ENCODE data around the gene CAPN11.
"Not testable (repeated sequence)": the region's sequence is repeated elsewhere in the genome, so short reads cannot be mapped to it uniquely, and the experiment has no call there.

Gene CAPN11

DNA sequence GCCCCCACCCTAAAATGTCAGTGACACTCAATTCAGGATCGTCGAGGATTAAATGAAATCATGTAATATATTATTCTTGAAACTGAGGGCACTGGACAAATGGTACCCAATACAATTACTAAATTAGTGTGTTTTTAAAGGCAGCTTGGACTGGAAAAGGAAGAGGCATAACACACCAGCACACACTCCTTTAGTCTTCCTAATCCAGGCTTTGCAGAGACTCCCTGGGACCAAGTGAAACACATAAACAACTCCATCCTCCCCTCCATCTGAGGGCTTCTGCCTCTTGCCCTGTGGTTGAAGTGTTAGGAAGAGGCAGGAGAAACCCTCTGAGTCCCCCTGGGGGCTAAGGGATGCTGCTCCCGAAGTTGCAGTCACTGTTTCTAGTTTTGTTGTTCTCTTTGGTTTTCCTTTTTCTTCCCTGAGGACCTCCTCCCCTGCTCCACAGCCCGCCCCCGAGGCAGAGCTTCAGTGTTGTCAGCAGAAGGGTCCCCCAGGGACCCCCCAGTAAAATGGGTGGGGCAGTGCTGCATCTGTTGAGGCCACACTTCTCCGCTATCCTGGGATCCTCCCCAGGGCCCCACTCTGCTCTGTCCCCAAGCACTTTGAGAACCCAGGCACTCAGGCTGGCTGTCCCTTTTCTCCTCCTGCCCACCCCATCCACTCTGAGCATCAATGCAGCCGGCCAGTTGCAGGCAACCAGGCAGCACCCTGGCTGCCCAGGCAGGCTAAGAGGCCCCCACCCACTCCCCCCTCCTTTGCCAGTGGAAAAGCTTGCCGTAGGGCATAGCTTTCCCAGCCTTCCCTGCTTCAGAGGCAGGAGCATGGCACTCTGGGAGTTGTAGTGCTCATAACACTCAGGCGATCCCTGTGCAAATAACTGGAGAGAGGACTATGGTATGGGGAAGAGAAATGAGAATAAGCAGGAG lies 25.4 kb upstream of the CAPN11 start:
- H3K27ac ChIP-seq (ENCODE audit: low read length), result no peak overlapping the region
- peaks cover 0 to 7% of the 10 kb centered on the region in 2 donors for H3K4me1 ChIP-seq (ENCODE audit: control insufficient read depth in 1 of 2, insufficient read depth in 2 of 2, low read length in 2 of 2)
- no peaks in the 10 kb centered on the region for H3K27me3 ChIP-seq (ENCODE audit: low read depth, low read length)
- peak overlapping the region in 1 of 2 donors; percentile 27 for H3K4me3 ChIP-seq (ENCODE audit: low read depth in 1 of 2, low read length in 2 of 2)
- H3K9me3 ChIP-seq (ENCODE audit: control insufficient read depth in 1 of 2, low read length in 2 of 2), result no peaks in the 10 kb centered on the region
- peaks cover 14 to 15% of the 10 kb centered on the region in 2 donors for H3K36me3 ChIP-seq (ENCODE audit: control insufficient read depth in 1 of 2, insufficient read depth in 2 of 2, low read length in 2 of 2)

DNA sequence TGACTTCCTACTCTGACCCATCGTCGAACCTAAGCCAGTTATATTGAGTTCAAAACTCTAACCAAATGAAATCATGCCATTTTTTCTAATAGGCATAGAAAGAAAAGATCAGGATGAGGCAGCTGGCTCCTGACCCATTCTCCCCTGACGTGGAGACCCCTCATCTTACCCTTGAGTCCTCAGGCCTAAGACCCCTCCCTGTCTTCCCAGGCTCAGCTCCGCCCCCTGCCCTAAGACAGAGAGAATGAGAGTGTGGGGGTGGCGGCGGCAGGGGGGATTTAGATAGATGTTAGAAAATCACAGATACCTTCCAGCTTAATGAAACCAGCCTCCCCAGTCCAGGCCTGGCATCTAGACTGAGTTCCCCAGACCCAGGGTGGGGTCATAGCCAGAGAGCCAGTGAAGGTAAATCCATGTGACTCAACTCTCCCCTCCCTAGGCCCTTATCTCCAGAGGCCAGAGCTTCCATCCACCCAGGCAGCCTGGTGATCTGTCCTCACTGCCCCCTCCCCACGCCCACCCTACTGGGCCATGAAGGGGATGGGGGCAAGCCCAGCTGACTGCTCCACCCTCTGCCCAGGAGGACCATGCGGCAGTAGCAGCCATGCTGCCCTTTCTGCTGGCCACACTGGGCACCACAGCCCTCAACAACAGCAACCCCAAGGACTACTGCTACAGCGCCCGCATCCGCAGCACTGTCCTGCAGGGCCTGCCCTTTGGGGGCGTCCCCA lies 24.5 kb upstream of the CAPN11 start:
- no peak overlapping the region for H3K27ac ChIP-seq (ENCODE audit: low read length)
- peaks cover 14 to 15% of the 10 kb centered on the region in 2 donors for H3K36me3 ChIP-seq (ENCODE audit: control insufficient read depth in 1 of 2, insufficient read depth in 2 of 2, low read length in 2 of 2)
- no peaks in the 10 kb centered on the region for H3K27me3 ChIP-seq (ENCODE audit: low read depth, low read length)
- no peaks in the 10 kb centered on the region for H3K4me1 ChIP-seq (ENCODE audit: control insufficient read depth in 1 of 2, insufficient read depth in 2 of 2, low read length in 2 of 2)
- no peaks in the 10 kb centered on the region for H3K9me3 ChIP-seq (ENCODE audit: control insufficient read depth in 1 of 2, low read length in 2 of 2)
- H3K4me3 ChIP-seq (ENCODE audit: low read depth in 1 of 2, low read length in 2 of 2), result no peak overlapping the region

DNA sequence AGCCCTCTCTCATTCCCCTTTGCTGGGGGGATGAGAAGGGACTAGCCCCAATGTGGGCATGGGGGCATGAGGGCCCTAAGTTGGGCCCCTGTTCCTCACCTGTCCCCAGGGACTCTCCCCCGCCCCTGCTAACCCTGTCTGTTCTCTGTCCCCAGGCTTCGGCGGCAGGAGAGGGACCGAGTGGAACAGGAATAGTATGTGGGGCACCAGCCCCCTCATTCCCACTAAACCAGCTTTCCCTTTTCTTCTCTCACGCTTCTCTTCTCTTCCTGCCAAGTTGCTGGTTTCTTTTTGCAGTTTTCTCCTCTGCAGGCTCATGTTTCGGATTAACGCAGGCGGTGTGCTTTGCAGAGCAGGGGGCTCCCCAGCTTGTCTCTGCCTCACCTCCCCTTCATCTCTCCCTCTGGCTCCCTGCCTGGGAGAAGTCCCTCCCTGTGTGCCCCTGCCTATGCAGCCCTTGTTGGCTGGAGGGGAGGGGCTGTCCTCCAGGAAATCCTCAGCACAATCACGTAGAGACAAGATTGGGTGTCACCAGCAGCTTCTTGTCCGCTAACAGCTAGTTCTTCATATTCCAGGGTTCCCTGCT lies 23.4 kb upstream of the CAPN11 start:
- Histone ChIP-seq H3K4me1 (ENCODE audit: control insufficient read depth in 1 of 2, insufficient read depth in 2 of 2, low read length in 2 of 2) (no peaks in the 10 kb centered on the region), H3K9me3 (ENCODE audit: control insufficient read depth in 1 of 2, low read length in 2 of 2) (no peaks in the 10 kb centered on the region), H3K4me3 (ENCODE audit: low read depth in 1 of 2, low read length in 2 of 2) (no peak overlapping the region), H3K27ac (ENCODE audit: low read length) (no peak overlapping the region), H3K27me3 (ENCODE audit: low read depth, low read length) (no peaks in the 10 kb centered on the region), H3K36me3 (ENCODE audit: control insufficient read depth in 1 of 2, insufficient read depth in 2 of 2, low read length in 2 of 2) (peaks cover 22 to 24% of the 10 kb centered on the region in 2 donors)

DNA sequence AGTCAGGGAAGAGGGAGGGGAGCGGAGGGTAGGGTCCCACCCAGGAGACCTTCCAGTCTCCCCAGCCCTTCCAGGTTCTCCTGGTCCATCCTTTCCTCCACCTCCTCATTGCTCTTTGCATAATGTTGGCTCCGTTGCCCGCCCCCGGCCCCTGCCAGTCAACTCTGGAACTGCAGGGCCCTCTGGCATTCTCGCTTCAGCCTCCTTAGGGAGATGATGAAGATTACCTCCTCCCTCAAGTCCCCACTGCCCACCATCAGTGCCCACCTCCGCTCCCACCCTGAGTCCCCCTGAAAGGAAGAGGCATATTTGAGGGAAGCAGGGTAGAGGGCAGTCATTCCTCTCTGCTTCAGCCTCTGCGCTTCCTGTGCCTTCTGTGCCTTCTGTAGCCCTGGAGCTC lies 22.7 kb upstream of the CAPN11 start:
- H3K27me3 ChIP-seq (ENCODE audit: low read depth, low read length), result no peaks in the 10 kb centered on the region
- peaks cover 29 to 30% of the 10 kb centered on the region in 2 donors for H3K36me3 ChIP-seq (ENCODE audit: control insufficient read depth in 1 of 2, insufficient read depth in 2 of 2, low read length in 2 of 2)
- no peak overlapping the region for H3K27ac ChIP-seq (ENCODE audit: low read length)
- no peak overlapping the region for H3K4me3 ChIP-seq (ENCODE audit: low read depth in 1 of 2, low read length in 2 of 2)
- no peaks in the 10 kb centered on the region for H3K4me1 ChIP-seq (ENCODE audit: control insufficient read depth in 1 of 2, insufficient read depth in 2 of 2, low read length in 2 of 2)
- H3K9me3 ChIP-seq (ENCODE audit: control insufficient read depth in 1 of 2, low read length in 2 of 2), result no peaks in the 10 kb centered on the region

DNA sequence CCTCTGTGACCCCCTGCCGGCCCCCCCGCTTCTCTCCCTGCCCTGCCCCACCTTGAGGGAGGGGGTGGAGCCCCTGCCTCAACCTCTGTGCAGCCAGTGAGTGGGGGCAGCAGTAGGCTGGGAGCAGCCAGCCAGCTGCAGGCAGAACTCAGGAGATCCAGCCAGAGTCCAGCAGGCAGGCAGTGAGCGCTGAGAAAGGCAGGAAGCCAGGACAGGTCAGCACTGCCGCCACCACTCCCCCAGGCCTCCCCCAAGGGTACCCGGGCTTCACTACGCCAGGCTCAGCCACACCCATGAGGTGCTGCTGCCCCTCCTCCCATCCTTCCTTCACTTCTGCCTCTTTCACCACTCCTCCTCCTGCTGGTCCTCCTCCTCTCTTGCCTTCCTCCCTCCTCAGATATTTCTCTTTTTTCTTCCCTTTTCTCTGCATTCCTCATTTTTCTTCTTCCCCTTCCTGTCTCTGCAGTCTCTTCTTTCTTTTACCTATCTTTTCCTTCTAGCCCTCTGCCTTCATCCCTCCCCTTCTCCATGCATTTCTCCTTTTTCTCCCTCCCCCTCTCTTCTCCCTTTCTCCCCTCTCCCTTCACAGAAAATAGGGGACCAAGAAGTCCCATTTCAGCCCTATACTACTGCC lies 19.8 kb upstream of the CAPN11 start:
- Histone ChIP-seq H3K4me3 (ENCODE audit: low read depth in 1 of 2, low read length in 2 of 2) (no peak overlapping the region), H3K36me3 (ENCODE audit: control insufficient read depth in 1 of 2, insufficient read depth in 2 of 2, low read length in 2 of 2) (peaks cover 38 to 47% of the 10 kb centered on the region in 2 donors), H3K9me3 (ENCODE audit: control insufficient read depth in 1 of 2, low read length in 2 of 2) (no peaks in the 10 kb centered on the region), H3K4me1 (ENCODE audit: control insufficient read depth in 1 of 2, insufficient read depth in 2 of 2, low read length in 2 of 2) (no peaks in the 10 kb centered on the region), H3K27ac (ENCODE audit: low read length) (no peak overlapping the region), H3K27me3 (ENCODE audit: low read depth, low read length) (no peaks in the 10 kb centered on the region)

DNA sequence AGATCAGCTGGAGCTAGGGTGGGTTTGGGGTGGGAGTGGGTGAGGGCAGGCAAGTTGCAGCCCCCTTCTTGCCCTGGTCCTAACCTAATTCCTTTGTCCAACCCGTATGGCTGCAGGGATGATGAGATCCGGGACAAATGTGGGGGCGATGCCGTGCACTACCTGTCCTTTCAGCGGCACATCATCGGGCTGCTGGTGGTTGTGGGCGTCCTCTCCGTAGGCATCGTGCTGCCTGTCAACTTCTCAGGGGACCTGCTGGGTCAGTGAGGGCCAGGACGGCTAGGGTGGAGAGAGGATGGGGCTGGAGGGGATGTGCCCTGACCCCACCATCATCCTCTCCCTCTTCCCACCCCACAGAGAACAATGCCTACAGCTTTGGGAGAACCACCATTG lies 19.3 kb upstream of the CAPN11 start:
- Histone ChIP-seq H3K27me3 (ENCODE audit: low read depth, low read length) (no peaks in the 10 kb centered on the region), H3K27ac (ENCODE audit: low read length) (no peak overlapping the region), H3K36me3 (ENCODE audit: control insufficient read depth in 1 of 2, insufficient read depth in 2 of 2, low read length in 2 of 2) (peaks cover 38 to 52% of the 10 kb centered on the region in 2 donors), H3K4me3 (ENCODE audit: low read depth in 1 of 2, low read length in 2 of 2) (no peak overlapping the region), H3K9me3 (ENCODE audit: control insufficient read depth in 1 of 2, low read length in 2 of 2) (no peaks in the 10 kb centered on the region), H3K4me1 (ENCODE audit: control insufficient read depth in 1 of 2, insufficient read depth in 2 of 2, low read length in 2 of 2) (no peaks in the 10 kb centered on the region)

DNA sequence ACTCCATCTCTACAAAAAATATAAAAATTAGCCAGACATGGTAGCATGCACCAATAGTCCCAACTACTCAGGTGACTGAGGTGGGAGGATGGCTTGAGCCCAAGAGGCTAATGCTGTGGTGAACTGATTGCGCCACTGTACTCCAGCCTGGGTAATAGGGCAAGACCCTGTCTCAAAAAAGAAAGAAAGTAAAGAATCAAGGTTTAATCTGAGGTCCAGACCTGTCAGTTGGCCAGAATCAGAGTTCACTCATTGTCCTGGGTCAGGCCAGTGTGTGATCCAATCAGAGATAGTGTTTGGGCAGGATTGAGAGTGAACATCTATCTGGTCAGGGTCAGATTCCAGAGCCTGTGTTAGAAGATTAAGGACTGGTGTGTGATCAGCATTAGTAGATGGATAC lies 15.8 kb upstream of the CAPN11 start:
- no peaks in the 10 kb centered on the region for H3K4me1 ChIP-seq (ENCODE audit: control insufficient read depth in 1 of 2, insufficient read depth in 2 of 2, low read length in 2 of 2)
- no peak overlapping the region for H3K27ac ChIP-seq (ENCODE audit: low read length)
- no peaks in the 10 kb centered on the region for H3K27me3 ChIP-seq (ENCODE audit: low read depth, low read length)
- peaks cover 39 to 63% of the 10 kb centered on the region in 2 donors for H3K36me3 ChIP-seq (ENCODE audit: control insufficient read depth in 1 of 2, insufficient read depth in 2 of 2, low read length in 2 of 2)
- H3K9me3 ChIP-seq (ENCODE audit: control insufficient read depth in 1 of 2, low read length in 2 of 2), result no peaks in the 10 kb centered on the region
- H3K4me3 ChIP-seq (ENCODE audit: low read depth in 1 of 2, low read length in 2 of 2), result no peak overlapping the region

DNA sequence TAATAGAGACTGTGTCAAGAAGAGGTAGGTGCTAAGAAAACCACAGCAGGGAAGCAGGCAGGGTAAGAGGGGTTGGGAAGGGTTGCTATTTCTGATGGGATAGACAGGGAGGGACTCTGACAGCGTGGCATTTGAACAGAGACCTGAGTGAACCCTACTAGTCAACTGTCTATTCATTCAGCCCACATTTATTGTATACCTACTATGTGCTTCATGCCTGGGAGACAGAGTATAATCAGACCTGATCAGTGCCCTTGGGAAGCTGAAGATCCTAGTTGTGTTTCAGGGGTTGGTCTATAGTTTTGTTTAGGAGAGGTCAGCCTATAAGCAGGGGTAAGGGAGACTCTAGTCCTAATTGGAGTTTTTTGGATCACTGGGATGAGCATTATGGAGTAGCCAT lies 14.9 kb upstream of the CAPN11 start:
- no peak overlapping the region for H3K4me3 ChIP-seq (ENCODE audit: low read depth in 1 of 2, low read length in 2 of 2)
- no peaks in the 10 kb centered on the region for H3K27me3 ChIP-seq (ENCODE audit: low read depth, low read length)
- no peaks in the 10 kb centered on the region for H3K9me3 ChIP-seq (ENCODE audit: control insufficient read depth in 1 of 2, low read length in 2 of 2)
- no peaks in the 10 kb centered on the region for H3K4me1 ChIP-seq (ENCODE audit: control insufficient read depth in 1 of 2, insufficient read depth in 2 of 2, low read length in 2 of 2)
- H3K36me3 ChIP-seq (ENCODE audit: control insufficient read depth in 1 of 2, insufficient read depth in 2 of 2, low read length in 2 of 2), result peaks cover 45 to 72% of the 10 kb centered on the region in 2 donors
- H3K27ac ChIP-seq (ENCODE audit: low read length), result no peak overlapping the region

DNA sequence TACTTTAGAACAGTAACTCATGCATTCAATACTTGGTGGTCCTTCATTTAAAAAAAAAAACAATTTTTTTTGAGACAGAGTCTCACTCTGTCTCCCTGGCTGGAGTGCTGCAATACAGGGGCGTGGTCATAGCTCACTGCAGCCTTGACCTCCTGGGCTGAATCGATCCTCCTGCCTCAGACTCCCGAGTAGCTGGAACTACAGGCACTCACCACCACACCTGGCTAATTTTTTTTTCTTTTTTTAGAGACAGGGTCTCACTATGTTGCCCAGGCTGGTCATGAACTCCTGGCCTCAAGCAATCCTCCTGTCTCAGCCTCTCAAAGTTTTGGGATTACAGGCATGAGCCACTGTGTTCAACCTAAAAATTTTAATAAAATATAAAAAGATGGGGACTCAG lies 14.1 kb upstream of the CAPN11 start:
- peaks cover 50 to 79% of the 10 kb centered on the region in 2 donors for H3K36me3 ChIP-seq (ENCODE audit: control insufficient read depth in 1 of 2, insufficient read depth in 2 of 2, low read length in 2 of 2)
- H3K27me3 ChIP-seq (ENCODE audit: low read depth, low read length); H3K4me3 ChIP-seq (ENCODE audit: low read depth in 1 of 2, low read length in 2 of 2); H3K4me1 ChIP-seq (ENCODE audit: control insufficient read depth in 1 of 2, insufficient read depth in 2 of 2, low read length in 2 of 2); H3K9me3 ChIP-seq (ENCODE audit: control insufficient read depth in 1 of 2, low read length in 2 of 2); H3K27ac ChIP-seq (ENCODE audit: low read length): not testable (repeated sequence)

DNA sequence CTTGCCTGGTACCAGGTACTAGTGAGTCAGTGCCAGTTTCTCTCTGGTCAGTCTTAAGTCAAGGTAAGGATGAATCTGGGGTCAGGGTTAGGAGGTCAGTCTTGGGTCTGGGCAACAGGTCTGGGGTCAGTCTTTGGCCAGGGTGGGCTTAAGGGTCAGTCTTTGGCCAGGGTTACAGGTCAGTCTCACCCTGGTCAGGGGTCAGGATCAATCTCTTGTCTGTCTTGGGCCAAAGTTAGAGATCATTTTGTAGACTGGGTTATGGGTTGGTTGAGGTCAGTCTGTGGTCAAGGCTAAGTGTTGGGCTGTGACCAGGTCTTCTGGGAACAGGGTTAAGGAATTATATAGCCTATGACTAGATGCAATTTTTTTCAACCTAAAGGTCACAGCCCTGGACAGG lies 12.8 kb upstream of the CAPN11 start:
- H3K9me3 ChIP-seq (ENCODE audit: control insufficient read depth in 1 of 2, low read length in 2 of 2), result no peaks in the 10 kb centered on the region
- H3K4me3 ChIP-seq (ENCODE audit: low read depth in 1 of 2, low read length in 2 of 2), result no peak overlapping the region
- H3K36me3 ChIP-seq (ENCODE audit: control insufficient read depth in 1 of 2, insufficient read depth in 2 of 2, low read length in 2 of 2), result peaks cover 45 to 74% of the 10 kb centered on the region in 2 donors
- H3K4me1 ChIP-seq (ENCODE audit: control insufficient read depth in 1 of 2, insufficient read depth in 2 of 2, low read length in 2 of 2), result no peaks in the 10 kb centered on the region
- no peaks in the 10 kb centered on the region for H3K27me3 ChIP-seq (ENCODE audit: low read depth, low read length)
- H3K27ac ChIP-seq (ENCODE audit: low read length), result no peak overlapping the region

DNA sequence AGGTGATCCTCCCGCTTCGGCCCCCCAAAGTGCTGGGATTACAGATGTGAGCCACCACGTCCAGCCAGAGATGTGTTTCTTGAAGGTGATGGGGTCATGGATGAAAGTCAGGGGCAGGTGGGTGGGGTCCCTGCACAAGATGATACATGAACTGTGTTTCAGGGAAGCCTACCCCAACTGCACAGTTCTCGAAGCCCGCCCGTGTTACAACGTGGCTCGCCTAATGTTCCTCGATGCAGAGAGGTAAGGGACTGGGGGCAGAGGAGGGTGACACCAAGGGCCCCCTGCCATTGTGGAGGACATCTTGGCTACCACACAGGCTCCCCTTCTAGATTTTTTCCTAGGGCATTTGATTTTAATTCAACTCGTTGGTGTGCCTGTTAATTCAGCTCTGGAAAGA lies 11.9 kb upstream of the CAPN11 start:
- Histone ChIP-seq H3K9me3 (ENCODE audit: control insufficient read depth in 1 of 2, low read length in 2 of 2) (no peaks in the 10 kb centered on the region), H3K27me3 (ENCODE audit: low read depth, low read length) (no peaks in the 10 kb centered on the region), H3K4me3 (ENCODE audit: low read depth in 1 of 2, low read length in 2 of 2) (no peak overlapping the region), H3K36me3 (ENCODE audit: control insufficient read depth in 1 of 2, insufficient read depth in 2 of 2, low read length in 2 of 2) (peaks cover 36 to 66% of the 10 kb centered on the region in 2 donors), H3K27ac (ENCODE audit: low read length) (no peak overlapping the region), H3K4me1 (ENCODE audit: control insufficient read depth in 1 of 2, insufficient read depth in 2 of 2, low read length in 2 of 2) (no peaks in the 10 kb centered on the region)
